GM12878 (cell line): Measurements from ENCODE around the gene WDR64.

ENCODE experiments used
- ASH2L ChIP-seq: fragments of 300-600, 200-600 bp; sonication (generic); IDR thresholded peaks from 2 replicates; pipeline ENCODE4 v1.6.1; 2017; ENCODE audit warnings: low read depth, mild to moderate bottlenecking, borderline replicate concordance
- BRCA1 ChIP-seq: IDR thresholded peaks from 2 replicates; pipeline ENCODE4 v1.6.1; 2011; ENCODE audit warnings: low read depth, low read length, improper control_type of control experiment
- CEBPB ChIP-seq, 2 experiments: fragments of 150-350 bp in 1 of 2; IDR thresholded peaks; 2 replicates each; pipeline ENCODE4 v1.6.1; 2012 to 2014; ENCODE audit warnings: low read depth in 2 of 2, low read length in 2 of 2, borderline replicate concordance in 1 of 2, inconsistent platforms in 1 of 2
- EZH2 ChIP-seq: IDR thresholded peaks from 2 replicates; pipeline ENCODE4 v1.6.1; 2012; ENCODE audit warnings: low read depth, mild to moderate bottlenecking, control low read depth, inconsistent platforms, low read length, borderline replicate concordance; ENCODE audit not compliant: control insufficient read depth
- HCFC1 ChIP-seq: fragments of 150-350 bp; IDR thresholded peaks from 2 replicates; pipeline ENCODE4 v1.6.1; 2014; ENCODE audit warnings: low read length
- HDGF ChIP-seq: fragments of 450-650 bp; IDR thresholded peaks from 2 replicates; pipeline ENCODE4 v1.6.1; 2016; ENCODE audit warnings: antibody characterized with exemption
- POLR2A ChIP-seq: IDR thresholded peaks from 2 replicates; pipeline ENCODE4 v1.6.1; 2011; ENCODE audit warnings: low read depth, mild to moderate bottlenecking, low read length
- SPI1 ChIP-seq: IDR thresholded peaks from 2 replicates; pipeline ENCODE4 v1.6.1; 2011; ENCODE audit warnings: low read depth, mild to moderate bottlenecking, low read length, moderate library complexity, borderline replicate concordance; ENCODE audit not compliant: insufficient read depth
- TF ChIP-seq, protein P1 (sequence below): IDR thresholded peaks from 2 replicates; pipeline ENCODE4 v1.6.1; 2012; ENCODE audit warnings: low read depth, low read length, improper control_type of control experiment
- TF ChIP-seq, protein P2 (sequence below): IDR thresholded peaks from 2 replicates; pipeline ENCODE4 v1.6.1; 2011; ENCODE audit warnings: low read depth, mild to moderate bottlenecking, low read length, moderate library complexity, borderline replicate concordance; ENCODE audit errors: extremely low read depth
- TF ChIP-seq, protein P3 (sequence below), 3 experiments: IDR thresholded peaks in 2 of 3; conservative IDR thresholded peaks in 1 of 3; 2 replicates each; pipeline ENCODE4 v1.5.1; 2011; ENCODE audit warnings: low read depth in 3 of 3, low read length in 3 of 3, mild to moderate bottlenecking in 3 of 3, control low read depth in 2 of 3, moderate library complexity in 2 of 3, inconsistent platforms in 1 of 3, mixed read lengths in 1 of 3; ENCODE audit not compliant: control insufficient read depth in 2 of 3, insufficient read depth in 1 of 3; ENCODE audit errors: extremely low read depth in 1 of 3
- TF ChIP-seq, protein P4 (sequence below): fragments of 450-650 bp; conservative IDR thresholded peaks from 2 replicates; pipeline ENCODE4 v1.6.1; 2017; ENCODE audit warnings: mild to moderate bottlenecking, moderate library complexity

DNA sequence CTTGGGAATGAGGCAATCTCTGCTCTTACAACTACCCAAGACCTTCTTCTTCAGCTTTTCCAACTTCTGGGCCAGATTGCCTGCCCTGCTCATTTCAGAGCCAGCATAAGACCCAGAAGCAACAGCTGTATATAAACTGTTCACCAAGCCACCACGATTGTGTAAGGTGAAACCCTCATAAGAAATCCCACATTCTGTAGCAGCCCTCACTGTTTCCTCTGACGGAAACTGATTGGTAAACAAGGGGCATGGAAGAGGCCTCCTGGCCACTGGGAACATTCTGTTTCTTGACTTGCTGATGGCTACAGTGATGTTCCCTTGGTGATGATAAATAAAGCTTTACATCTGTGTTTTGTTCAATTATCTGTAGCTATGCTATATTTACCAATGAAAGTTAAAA is 156.2 kb downstream of the WDR64 start:
- TF ChIP-seq, protein P1, sequence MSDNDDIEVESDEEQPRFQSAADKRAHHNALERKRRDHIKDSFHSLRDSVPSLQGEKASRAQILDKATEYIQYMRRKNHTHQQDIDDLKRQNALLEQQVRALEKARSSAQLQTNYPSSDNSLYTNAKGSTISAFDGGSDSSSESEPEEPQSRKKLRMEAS = no peak
- TF ChIP-seq, protein P2, sequence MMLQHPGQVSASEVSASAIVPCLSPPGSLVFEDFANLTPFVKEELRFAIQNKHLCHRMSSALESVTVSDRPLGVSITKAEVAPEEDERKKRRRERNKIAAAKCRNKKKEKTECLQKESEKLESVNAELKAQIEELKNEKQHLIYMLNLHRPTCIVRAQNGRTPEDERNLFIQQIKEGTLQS = no peak
- TF ChIP-seq CEBPB (IDR thresholded peaks at IDR 0.05; ENCODE audit: borderline replicate concordance in 1 of 2, low read depth in 2 of 2, low read length in 2 of 2) = no peak
- TF ChIP-seq ASH2L = no peak
- TF ChIP-seq POLR2A = no peak
- TF ChIP-seq HCFC1 = no peak
- no peak for TF ChIP-seq BRCA1
- TF ChIP-seq EZH2 = no peak
- TF ChIP-seq, protein P3, sequence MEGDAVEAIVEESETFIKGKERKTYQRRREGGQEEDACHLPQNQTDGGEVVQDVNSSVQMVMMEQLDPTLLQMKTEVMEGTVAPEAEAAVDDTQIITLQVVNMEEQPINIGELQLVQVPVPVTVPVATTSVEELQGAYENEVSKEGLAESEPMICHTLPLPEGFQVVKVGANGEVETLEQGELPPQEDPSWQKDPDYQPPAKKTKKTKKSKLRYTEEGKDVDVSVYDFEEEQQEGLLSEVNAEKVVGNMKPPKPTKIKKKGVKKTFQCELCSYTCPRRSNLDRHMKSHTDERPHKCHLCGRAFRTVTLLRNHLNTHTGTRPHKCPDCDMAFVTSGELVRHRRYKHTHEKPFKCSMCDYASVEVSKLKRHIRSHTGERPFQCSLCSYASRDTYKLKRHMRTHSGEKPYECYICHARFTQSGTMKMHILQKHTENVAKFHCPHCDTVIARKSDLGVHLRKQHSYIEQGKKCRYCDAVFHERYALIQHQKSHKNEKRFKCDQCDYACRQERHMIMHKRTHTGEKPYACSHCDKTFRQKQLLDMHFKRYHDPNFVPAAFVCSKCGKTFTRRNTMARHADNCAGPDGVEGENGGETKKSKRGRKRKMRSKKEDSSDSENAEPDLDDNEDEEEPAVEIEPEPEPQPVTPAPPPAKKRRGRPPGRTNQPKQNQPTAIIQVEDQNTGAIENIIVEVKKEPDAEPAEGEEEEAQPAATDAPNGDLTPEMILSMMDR (IDR thresholded peaks at IDR 0.05 in 2 of 3, conservative IDR thresholded peaks at IDR 0.05 in 1 of 3; ENCODE audit: control insufficient read depth in 2 of 3, extremely low read depth in 1 of 3, insufficient read depth in 1 of 3, low read depth in 3 of 3, low read length in 3 of 3) = no peak
- TF ChIP-seq, protein P4, sequence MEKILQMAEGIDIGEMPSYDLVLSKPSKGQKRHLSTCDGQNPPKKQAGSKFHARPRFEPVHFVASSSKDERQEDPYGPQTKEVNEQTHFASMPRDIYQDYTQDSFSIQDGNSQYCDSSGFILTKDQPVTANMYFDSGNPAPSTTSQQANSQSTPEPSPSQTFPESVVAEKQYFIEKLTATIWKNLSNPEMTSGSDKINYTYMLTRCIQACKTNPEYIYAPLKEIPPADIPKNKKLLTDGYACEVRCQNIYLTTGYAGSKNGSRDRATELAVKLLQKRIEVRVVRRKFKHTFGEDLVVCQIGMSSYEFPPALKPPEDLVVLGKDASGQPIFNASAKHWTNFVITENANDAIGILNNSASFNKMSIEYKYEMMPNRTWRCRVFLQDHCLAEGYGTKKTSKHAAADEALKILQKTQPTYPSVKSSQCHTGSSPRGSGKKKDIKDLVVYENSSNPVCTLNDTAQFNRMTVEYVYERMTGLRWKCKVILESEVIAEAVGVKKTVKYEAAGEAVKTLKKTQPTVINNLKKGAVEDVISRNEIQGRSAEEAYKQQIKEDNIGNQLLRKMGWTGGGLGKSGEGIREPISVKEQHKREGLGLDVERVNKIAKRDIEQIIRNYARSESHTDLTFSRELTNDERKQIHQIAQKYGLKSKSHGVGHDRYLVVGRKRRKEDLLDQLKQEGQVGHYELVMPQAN = no peak
- no peak for TF ChIP-seq SPI1
- no peak for TF ChIP-seq HDGF
